HG02970 (cell line): ENCODE results near the gene SEMA6B.
"Not testable (repeated sequence)": the region's sequence is repeated elsewhere in the genome, so short reads cannot be mapped to it uniquely, and the experiment has no call there.

ENCODE experiments used
- ATAC-seq: cut with Tn5 transposase; IDR thresholded peaks from one replicate; pipeline ENCODE4 v1.9.1; 2021; ENCODE audit warnings: mild to moderate bottlenecking, moderate library complexity, moderate number of reproducible peaks; ENCODE audit not compliant: unreplicated experiment, low FRiP score

The SEMA6B gene

GRCh38 chr19:4531562-4532165, 27.8 kb downstream of the SEMA6B start:
- no peak for ATAC-seq

- no peak for ATAC-seq
Observed at GRCh38 chr19:4529924-4530522, 29.5 kb downstream of the SEMA6B start.

- no peak for ATAC-seq
Observed at GRCh38 chr19:4528843-4529242, 30.6 kb downstream of the SEMA6B start.

- not testable (repeated sequence) for ATAC-seq
Observed at GRCh38 chr19:4527377-4527776, 32.1 kb downstream of the SEMA6B start.

GRCh38 chr19:4525563-4526002, 33.9 kb downstream of the SEMA6B start:
- no peak for ATAC-seq

GRCh38 chr19:4524808-4525562, 34.5 kb downstream of the SEMA6B start:
- no peak for ATAC-seq

GRCh38 chr19:4523306-4524110, 36.0 kb downstream of the SEMA6B start:
- no peak for ATAC-seq

- ATAC-seq = no peak
Observed at GRCh38 chr19:4522291-4523002, 37.0 kb downstream of the SEMA6B start.

- ATAC-seq = no peak
Observed at GRCh38 chr19:4521888-4522242, 37.6 kb downstream of the SEMA6B start.

- ATAC-seq = no peak
Observed at GRCh38 chr19:4521170-4521887, 38.2 kb downstream of the SEMA6B start.

GRCh38 chr19:4519521-4520277, 39.8 kb downstream of the SEMA6B start:
- no peak for ATAC-seq

- ATAC-seq = no peak
Observed at GRCh38 chr19:4519172-4519496, 40.4 kb downstream of the SEMA6B start.

GRCh38 chr19:4518345-4519171, 40.9 kb downstream of the SEMA6B start, which contains the start of gene PLIN4:
Gene PLIN4 (minus strand): TSS chr19:4518486. CDS start chr19:4518272, 214 bp downstream.
- no peak for ATAC-seq

- no peak for ATAC-seq
Observed at GRCh38 chr19:4517451-4518057, 41.9 kb downstream of the SEMA6B start.

- no peak for ATAC-seq
Observed at GRCh38 chr19:4516939-4517300, 42.6 kb downstream of the SEMA6B start.

GRCh38 chr19:4516199-4516938, 43.1 kb downstream of the SEMA6B start:
- no peak for ATAC-seq

- no peak for ATAC-seq
Observed at GRCh38 chr19:4515732-4516131, 43.8 kb downstream of the SEMA6B start.
